HG02981 (cell line): ENCODE results near the gene NOL12.

Experiments used
- ATAC-seq: cut with Tn5 transposase; IDR thresholded peaks from one replicate; pipeline ENCODE4 v1.9.1; 2021; ENCODE audit warnings: mild to moderate bottlenecking, moderate library complexity; ENCODE audit not compliant: unreplicated experiment

Gene NOL12

GRCh38 chr22:37659066-37659896 lies 26.9 kb upstream of the NOL12 start:
- no peak for ATAC-seq

- no peak for ATAC-seq
These were observed 26.0 kb upstream of the NOL12 start for GRCh38 chr22:37659897-37660708.

- ATAC-seq: no peak
These were observed 25.5 kb upstream of the NOL12 start for GRCh38 chr22:37660709-37661045.

- ATAC-seq: no peak
These were observed 24.8 kb upstream of the NOL12 start for GRCh38 chr22:37661160-37661924.

- ATAC-seq: no peak
These were observed 24.1 kb upstream of the NOL12 start for GRCh38 chr22:37662039-37662438.

- ATAC-seq: no peak
These were observed 22.5 kb upstream of the NOL12 start for GRCh38 chr22:37663521-37664140.

GRCh38 chr22:37664249-37665101 lies 21.7 kb upstream of the NOL12 start:
- ATAC-seq: no peak

GRCh38 chr22:37665487-37665886 lies 20.7 kb upstream of the NOL12 start:
- ATAC-seq: no peak

- no peak for ATAC-seq
These were observed 16.6 kb upstream of the NOL12 start for GRCh38 chr22:37669586-37669985.

GRCh38 chr22:37672206-37672919 lies 13.8 kb upstream of the NOL12 start:
- no peak for ATAC-seq

- no peak for ATAC-seq
These were observed 13.2 kb upstream of the NOL12 start for GRCh38 chr22:37672920-37673455.

GRCh38 chr22:37674248-37674647 lies 11.9 kb upstream of the NOL12 start:
- ATAC-seq: no peak

GRCh38 chr22:37674951-37675929 lies 10.9 kb upstream of the NOL12 start, which contains the start of gene LGALS1:
Gene LGALS1 (plus strand): TSS chr22:37675636. CDS start chr22:37675703, 67 bp downstream.
- ATAC-seq: no peak

- ATAC-seq: no peak
These were observed 10.0 kb upstream of the NOL12 start for GRCh38 chr22:37675930-37676735.

GRCh38 chr22:37676736-37677492 lies 9.2 kb upstream of the NOL12 start:
- ATAC-seq: peak; percentile 45

- ATAC-seq: no peak
These were observed 8.6 kb upstream of the NOL12 start for GRCh38 chr22:37677493-37677974.
